Endothelial cell of umbilical vein (primary cell): ENCODE measurements around the gene KCNA2.

Experiments
- CTCF ChIP-seq, 2 donors: IDR thresholded peaks; 1 replicate in 1 of 2; 2 replicates in 1 of 2; pipeline ENCODE4 v1.5.1; 2011; ENCODE audit warnings: low read length in 2 of 2, mild to moderate bottlenecking in 2 of 2, moderate library complexity in 2 of 2, control low read depth in 1 of 2, inconsistent platforms in 1 of 2, low read depth in 1 of 2; ENCODE audit not compliant: insufficient read depth in 1 of 2; ENCODE audit errors: extremely low read depth in 1 of 2
- EZH2 ChIP-seq: IDR thresholded peaks from 2 replicates; pipeline ENCODE4 v1.6.1; 2012; ENCODE audit warnings: borderline replicate concordance, low read depth, mild to moderate bottlenecking, moderate library complexity, low read length, inconsistent platforms; ENCODE audit not compliant: severe bottlenecking
- GATA2 ChIP-seq: IDR thresholded peaks from 2 replicates; pipeline ENCODE4 v1.7.0; 2011; ENCODE audit warnings: low read depth, mild to moderate bottlenecking, moderate library complexity, mixed read lengths, low read length; ENCODE audit not compliant: insufficient read length, insufficient read depth
- POLR2A ChIP-seq: IDR thresholded peaks from 2 replicates; pipeline ENCODE4 v1.6.1; 2012; ENCODE audit warnings: low read depth, mild to moderate bottlenecking, control low read depth, low read length
- POLR2AphosphoS5 ChIP-seq: IDR thresholded peaks from 2 replicates; pipeline ENCODE4 v1.6.1; 2012; ENCODE audit warnings: low read depth, mild to moderate bottlenecking, control low read depth, low read length, moderate library complexity; ENCODE audit not compliant: insufficient read depth

- TF ChIP-seq CTCF (IDR thresholded peaks at IDR 0.05; ENCODE audit: extremely low read depth in 1 of 2, insufficient read depth in 1 of 2, low read depth in 1 of 2, low read length in 2 of 2) (no peak), POLR2AphosphoS5 (no peak), EZH2 (no peak), GATA2 (no peak), POLR2A (no peak)
Measured at GRCh38 chr1:110584045-110584444, 22.1 kb downstream of the KCNA2 start.
